HFF-Myc (cell line): ENCODE results near the gene PACRG.

Experiments
- DNase-seq: peaks from one replicate; pipeline ENCODE4 v3.0.0-alpha.2; 2011; ENCODE audit warnings: low read depth; ENCODE audit errors: extremely low read depth
- H3K4me3 ChIP-seq: replicated peaks from 2 replicates; pipeline ENCODE4 v1.5.1; 2011; ENCODE audit warnings: low read depth, mild to moderate bottlenecking, control low read depth, low read length
- CTCF ChIP-seq: IDR thresholded peaks from 2 replicates; pipeline ENCODE4 v1.5.1; 2012; ENCODE audit warnings: mild to moderate bottlenecking, low read depth, low read length, control low read depth; ENCODE audit errors: missing control alignments

The PACRG gene

GRCh38 chr6:162907876-162908481 is 180.2 kb downstream of the PACRG start:
- peak; percentile 25 for TF ChIP-seq CTCF
- no peak overlapping the region for H3K4me3 ChIP-seq
- DNase-seq = peak; percentile 43

- TF ChIP-seq CTCF = no peak
- DNase-seq = no peak
- H3K4me3 ChIP-seq = no peak overlapping the region
Observed at GRCh38 chr6:162913206-162913605, 185.4 kb downstream of the PACRG start.

- TF ChIP-seq CTCF = no peak
- no peak overlapping the region for H3K4me3 ChIP-seq
- peak; percentile 32 for DNase-seq
Observed at GRCh38 chr6:162917506-162917905, 189.7 kb downstream of the PACRG start.

- DNase-seq = no peak
- no peak for TF ChIP-seq CTCF
- H3K4me3 ChIP-seq = no peak overlapping the region
Observed at GRCh38 chr6:162921062-162921461, 193.3 kb downstream of the PACRG start.

GRCh38 chr6:162921510-162922040 is 193.8 kb downstream of the PACRG start:
- no peak for DNase-seq
- TF ChIP-seq CTCF = no peak
- H3K4me3 ChIP-seq = no peak overlapping the region

- TF ChIP-seq CTCF = no peak
- no peak for DNase-seq
- H3K4me3 ChIP-seq = no peak overlapping the region
Observed at GRCh38 chr6:162922563-162923166, 194.9 kb downstream of the PACRG start.
